ENCODE results near the gene ZKSCAN3. TPM values are rescaled to one million over a fixed set of nuclear protein-coding genes. Genes with fewer than 3 reads are reported as not detected.

Gene ZKSCAN3
- total and polyA plus RNA-seq, 2 of the 8 experiments (the other 6 are each of a cell fraction or from before 2014, with no cell fraction given), result 2.7 to 9.8 TPM

DNA sequence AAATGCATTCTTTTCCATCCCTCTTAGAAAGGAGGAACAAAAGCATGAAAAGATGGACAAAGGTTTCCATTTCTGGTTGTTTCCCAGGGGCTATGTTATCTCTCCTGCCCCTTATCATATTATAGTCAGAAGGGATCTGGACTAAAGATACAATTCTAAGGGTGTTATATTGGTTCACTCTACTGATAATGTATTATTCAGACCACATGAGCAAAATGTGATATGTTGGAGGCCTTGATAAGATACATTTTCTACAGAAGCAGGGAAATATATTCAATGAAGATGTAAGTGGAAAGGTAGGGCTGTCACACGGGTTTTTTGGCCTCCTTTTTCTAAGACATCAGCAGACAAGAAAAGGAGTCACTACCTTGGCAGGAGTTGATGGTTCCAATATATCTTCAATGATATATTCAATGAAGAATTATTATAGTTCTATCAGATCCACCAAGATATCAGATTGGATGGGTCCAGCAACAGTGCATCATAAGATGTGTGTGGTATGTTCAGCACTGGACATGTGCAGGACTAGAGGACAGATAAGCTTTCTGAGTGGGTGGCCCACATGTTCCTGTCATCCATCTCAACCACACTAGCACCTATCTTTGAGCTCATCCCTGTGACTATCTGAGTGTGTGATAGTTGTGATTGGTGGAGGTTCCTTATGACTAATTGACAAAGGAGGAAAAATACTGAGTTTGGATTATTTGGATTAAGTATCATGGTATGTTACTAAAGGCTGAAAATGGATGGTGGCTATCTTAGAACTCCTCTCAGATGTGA lies 5.7 kb upstream of the ZKSCAN3 start:
- H3K36me3 ChIP-seq (ENCODE audit: control insufficient read depth in 2 of 4, insufficient read depth in 4 of 4, low read length in 3 of 4), result no peaks in the 10 kb centered on the region
- H3K14ac ChIP-seq (ENCODE audit: insufficient read length), result peak overlapping the region; percentile 66
- H2BK20ac ChIP-seq (ENCODE audit: low read length), result no peak overlapping the region
- no peak overlapping the region for H4K91ac ChIP-seq (replicated peaks; ENCODE audit: insufficient read length, low read length)
- H3K27me3 ChIP-seq (replicated peaks in 1 of 4; ENCODE audit: control insufficient read depth in 3 of 4, extremely low read depth in 1 of 4, insufficient read depth in 3 of 4, low read length in 3 of 4), result peaks cover 0 to 1% (median 0%) of the 10 kb centered on the region in 4 experiments; a peak in 1 of 7 replicates
- H4K5ac ChIP-seq (ENCODE audit: insufficient read length, low read depth, low read length), result no peak overlapping the region
- POLR2A ChIA-PET (ENCODE audit: partially characterized antibody), result interaction anchor here (5.0 kb wide), 1 partner anchor 8 kb away, joined by 24 read pairs; the partner anchor contains the start of gene ZSCAN31
- CTCF ChIA-PET (ENCODE audit: partially characterized antibody), result interaction anchor here (0.7 to 1.2 kb wide), 2 partner anchors 72 to 92 kb away, joined by 3 to 4 read pairs; partner anchors contain the start of gene ZKSCAN4
- H3K4me2 ChIP-seq (ENCODE audit: insufficient read depth in 1 of 2, low read depth in 2 of 2, low read length in 2 of 2), result no peak overlapping the region
- H3K23ac ChIP-seq (ENCODE audit: insufficient read length), result no peak overlapping the region
- H3K27ac ChIP-seq (ENCODE audit: low read depth, low read length), result no peak overlapping the region
- no peaks in the 10 kb centered on the region for H4K20me1 ChIP-seq (replicated peaks in 1 of 2; ENCODE audit: control insufficient read depth in 1 of 2, insufficient read depth in 2 of 2, low read length in 2 of 2)
- no peak overlapping the region for H2BK120ac ChIP-seq (replicated peaks; ENCODE audit: low read depth, low read length)
- no peak overlapping the region for H3K56ac ChIP-seq (replicated peaks; ENCODE audit: insufficient read length, low read depth, low read length)
- no peaks in the 10 kb centered on the region for H3K79me1 ChIP-seq (ENCODE audit: low read depth, low read length)
- H3K18ac ChIP-seq (ENCODE audit: extremely low read depth, low read length), result no peak overlapping the region
- no peak overlapping the region for H4K8ac ChIP-seq (ENCODE audit: extremely low read depth, insufficient read depth, low read length)
- H3K79me2 ChIP-seq (ENCODE audit: control insufficient read depth in 1 of 2, insufficient read depth in 2 of 2, low read length in 2 of 2), result no peaks in the 10 kb centered on the region
- H3K9ac ChIP-seq (replicated peaks in 1 of 4; ENCODE audit: extremely low read depth in 1 of 4, low read depth in 3 of 4, low read length in 3 of 4), result no peak overlapping the region
- no peak overlapping the region for H2BK15ac ChIP-seq (ENCODE audit: low read length)
- no peaks in the 10 kb centered on the region for H3K23me2 ChIP-seq (ENCODE audit: low read depth, low read length)
- H3K4me1 ChIP-seq (replicated peaks in 1 of 4; ENCODE audit: control insufficient read depth in 3 of 4, insufficient read depth in 4 of 4, low read length in 3 of 4), result no peaks in the 10 kb centered on the region
- no peak for FAIRE-seq
- H2BK5ac ChIP-seq (ENCODE audit: low read depth, low read length), result no peak overlapping the region
- no peaks in the 10 kb centered on the region for H3K9me3 ChIP-seq (ENCODE audit: insufficient read depth in 2 of 2, low read depth in 1 of 2, low read length in 1 of 2)
- H2BK12ac ChIP-seq (ENCODE audit: low read depth, low read length), result no peak overlapping the region
- no peak overlapping the region for H2AFZ ChIP-seq (ENCODE audit: low read length)
- no peak for DNase-seq (ENCODE audit: low read depth in 1 of 2, low spot score in 2 of 2)
- no peak overlapping the region for H3K4ac ChIP-seq (replicated peaks; ENCODE audit: insufficient read length, low read depth, low read length)
- no peak overlapping the region for H3K4me3 ChIP-seq (ENCODE audit: extremely low read depth in 1 of 4, insufficient read depth in 2 of 4, low read depth in 3 of 4, low read length in 4 of 4)
- 61% methylated on average over 1 of the region's 1 CpG; no CpG with 5 or more reads in 1 of the 2 experiments for WGBS, 2 experiments (ENCODE audit: extremely low coverage in 1 of 2, insufficient coverage in 1 of 2, insufficient read length in 1 of 2, insufficient replicate concordance in 2 of 2, low coverage in 1 of 2, low lambda C conversion rate in 2 of 2, missing lambda C conversion rate in 1 of 2)
- no peak overlapping the region for H2AK5ac ChIP-seq (ENCODE audit: low read depth, low read length)
- no peak for TF ChIP-seq RXRA (IDR thresholded peaks at IDR 0.05; ENCODE audit: insufficient read depth, low read depth, low read length)
- TF ChIP-seq RFX5 (IDR thresholded peaks at IDR 0.05; ENCODE audit: borderline replicate concordance, low read depth, low read length), result no peak
- TF ChIP-seq, protein P1, sequence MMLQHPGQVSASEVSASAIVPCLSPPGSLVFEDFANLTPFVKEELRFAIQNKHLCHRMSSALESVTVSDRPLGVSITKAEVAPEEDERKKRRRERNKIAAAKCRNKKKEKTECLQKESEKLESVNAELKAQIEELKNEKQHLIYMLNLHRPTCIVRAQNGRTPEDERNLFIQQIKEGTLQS (IDR thresholded peaks at IDR 0.05; ENCODE audit: insufficient read depth, low read depth, low read length), result no peak
- TF ChIP-seq CTCF (IDR thresholded peaks at IDR 0.05; ENCODE audit: control extremely low read depth in 1 of 3, insufficient read depth in 1 of 3, low read depth in 1 of 3, low read length in 3 of 3), result no peak
- no peak for TF ChIP-seq PHF8 (conservative IDR thresholded peaks at IDR 0.05; ENCODE audit: low read depth, low read length)
- TF ChIP-seq CHD2 (IDR thresholded peaks at IDR 0.05; ENCODE audit: low read length), result no peak
- TF ChIP-seq, protein P2, sequence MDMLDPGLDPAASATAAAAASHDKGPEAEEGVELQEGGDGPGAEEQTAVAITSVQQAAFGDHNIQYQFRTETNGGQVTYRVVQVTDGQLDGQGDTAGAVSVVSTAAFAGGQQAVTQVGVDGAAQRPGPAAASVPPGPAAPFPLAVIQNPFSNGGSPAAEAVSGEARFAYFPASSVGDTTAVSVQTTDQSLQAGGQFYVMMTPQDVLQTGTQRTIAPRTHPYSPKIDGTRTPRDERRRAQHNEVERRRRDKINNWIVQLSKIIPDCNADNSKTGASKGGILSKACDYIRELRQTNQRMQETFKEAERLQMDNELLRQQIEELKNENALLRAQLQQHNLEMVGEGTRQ (IDR thresholded peaks at IDR 0.05; ENCODE audit: low read length), result no peak
- TF ChIP-seq SP1 (IDR thresholded peaks at IDR 0.05; ENCODE audit: low read depth, low read length), result no peak

Data from H1 (cell line).